ENCODE results near the gene HYAL3. TPM values are rescaled to one million over a fixed set of nuclear protein-coding genes. Genes with fewer than 3 reads are reported as not detected.

Gene HYAL3
- total and polyA plus RNA-seq, 2 of the 13 experiments (the other 11 are each of a cell fraction or from before 2014, with no cell fraction given) = 5.5 to 10.4 TPM

- TF ChIP-seq AHDC1 (CRISPR knock-in tag; IDR thresholded peaks at IDR 0.05; ENCODE audit: borderline replicate concordance) = no peak
Measured at GRCh38 chr3:50299638-50299928, 378 bp upstream of the HYAL3 start (continued).

GRCh38 chr3:50297896-50298725 is 1.1 kb downstream of the HYAL3 start:
- H3K9ac ChIP-seq (ENCODE audit: insufficient read depth, low read depth, low read length) = peak overlapping the region; percentile 79
- peaks cover 35% of the 10 kb centered on the region for H3K79me2 ChIP-seq (ENCODE audit: insufficient read depth, low read length)
- no peaks in the 10 kb centered on the region for H3K9me3 ChIP-seq (ENCODE audit: low read length)
- H3K4me2 ChIP-seq (ENCODE audit: low read depth, low read length) = peak overlapping the region; percentile 87
- POLR2A ChIA-PET = interaction anchor here (0.8 to 7.9 kb wide), 11 partner anchors 12 to 102 kb away, joined by 3 to 222 read pairs (median 9); partner anchors contain the start of genes GNAI2, HYAL2 and TUSC2
- no peak for DNase-seq (ENCODE audit: low spot score)
- WGBS (ENCODE audit: low lambda C conversion rate) = 24% methylated on average over 6 of the region's 9 CpGs
- no peaks in the 10 kb centered on the region; a peak in 1 of 5 replicates for H3K27me3 ChIP-seq (ENCODE audit: control insufficient read depth in 1 of 2, insufficient read depth in 2 of 2, low read length in 2 of 2)
- BruUV-seq (replicated peaks) = no TSS peak
- CTCF ChIA-PET (ENCODE audit: low intra/inter-chr PET ratio, low total read pairs) = no interaction called here
- H3K4me3 ChIP-seq (replicated peaks in 1 of 3; ENCODE audit: insufficient read depth in 1 of 3, low read depth in 2 of 3, low read length in 3 of 3) = peak overlapping the region; percentile 66 to 91 (median 89)
- FAIRE-seq = peak; percentile 15
- H2AFZ ChIP-seq (ENCODE audit: low read length) = no peak overlapping the region
- H4K20me1 ChIP-seq (ENCODE audit: insufficient read depth, low read length) = peaks cover 11% of the 10 kb centered on the region
- in situ Hi-C loops (cut with HindIII; ENCODE audit: extremely low pct_ligation_motif_present, low pct_unique_long_range_greater_than_20kb) (no loop called here), intact Hi-C loops (cut with micrococcal nuclease; ENCODE audit: unreplicated experiment) (no loop called here)
- peaks cover 56% of the 10 kb centered on the region for H3K4me1 ChIP-seq (ENCODE audit: insufficient read depth, low read length)
- peak; percentile 2; the same call in 1 of the 3 replicates for ATAC-seq
- H3K36me3 ChIP-seq (replicated peaks in 1 of 2; ENCODE audit: control insufficient read depth in 1 of 2, insufficient read depth in 2 of 2, low read length in 2 of 2) = peaks cover 1 to 3% of the 10 kb centered on the region in 2 experiments; a peak in 2 of 5 replicates
- TF ChIP-seq ZNF768 (CRISPR knock-in tag; IDR thresholded peaks at IDR 0.05) (0 out of 2 replicates have a peak, but pooled peaks have one; percentile 20), MXD1 (CRISPR knock-in tag; IDR thresholded peaks at IDR 0.05) (0 out of 2 replicates have a peak, but pooled peaks have one; percentile 4), ZNF891 (CRISPR knock-in tag; IDR thresholded peaks at IDR 0.05) (0 out of 2 replicates have a peak, but pooled peaks have one; percentile 2), ZC3H4 (CRISPR knock-in tag; IDR thresholded peaks at IDR 0.05; ENCODE audit: borderline replicate concordance) (0 out of 2 replicates have a peak, but pooled peaks have one; percentile 42), TARDBP (CRISPR knock-in tag; IDR thresholded peaks at IDR 0.05) (no peak)
- peak overlapping the region; percentile 73 for H3K27ac ChIP-seq (ENCODE audit: extremely low read length, insufficient read depth, low read length)
